Glomerular visceral epithelial cell (primary cell): Measurements from ENCODE around the gene SMKR1.

Source experiments
- DNase-seq: peaks from one replicate; pipeline ENCODE4 v3.0.0-alpha.2; 2016; ENCODE audit errors: extremely low spot score

Gene SMKR1

DNA sequence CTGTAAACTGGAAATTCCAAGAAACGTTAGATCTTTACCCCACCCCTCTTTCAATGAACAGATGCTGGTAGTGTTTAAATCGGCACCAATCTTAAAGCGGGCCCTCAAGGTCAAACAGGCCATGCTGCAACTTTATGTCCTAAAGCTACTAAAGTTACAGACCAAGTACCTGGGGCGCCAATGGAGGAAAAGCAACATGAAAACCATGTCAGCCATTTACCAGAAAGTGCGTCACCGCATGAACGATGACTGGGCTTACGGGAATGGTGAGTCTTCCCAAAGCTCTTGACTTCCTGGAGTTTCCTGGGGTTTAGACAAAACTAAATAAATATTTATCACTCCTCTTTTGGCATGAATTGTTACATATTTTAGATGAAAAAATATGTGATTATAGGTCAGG, 19.6 kb upstream of the SMKR1 start:
- no peak for DNase-seq

DNA sequence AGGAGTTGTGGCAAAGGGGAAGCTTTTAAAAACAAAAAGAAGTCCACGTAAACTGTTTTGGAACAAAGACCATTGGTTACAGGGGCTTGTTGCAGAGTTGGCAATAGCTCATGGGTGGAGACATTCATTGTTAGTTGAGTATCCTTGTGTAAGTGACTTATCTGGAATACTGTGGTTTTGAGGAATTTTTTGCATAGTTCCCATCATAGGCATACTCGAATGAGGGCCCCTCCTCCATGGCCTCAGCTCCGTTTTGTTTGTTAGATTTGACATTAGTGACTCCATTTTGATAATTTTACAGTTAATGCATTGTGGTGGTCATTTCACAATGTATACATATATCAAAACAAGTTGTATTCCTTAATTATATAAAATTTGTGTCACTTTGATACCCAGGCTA, 12.8 kb upstream of the SMKR1 start:
- peak; percentile 52 for DNase-seq

DNA sequence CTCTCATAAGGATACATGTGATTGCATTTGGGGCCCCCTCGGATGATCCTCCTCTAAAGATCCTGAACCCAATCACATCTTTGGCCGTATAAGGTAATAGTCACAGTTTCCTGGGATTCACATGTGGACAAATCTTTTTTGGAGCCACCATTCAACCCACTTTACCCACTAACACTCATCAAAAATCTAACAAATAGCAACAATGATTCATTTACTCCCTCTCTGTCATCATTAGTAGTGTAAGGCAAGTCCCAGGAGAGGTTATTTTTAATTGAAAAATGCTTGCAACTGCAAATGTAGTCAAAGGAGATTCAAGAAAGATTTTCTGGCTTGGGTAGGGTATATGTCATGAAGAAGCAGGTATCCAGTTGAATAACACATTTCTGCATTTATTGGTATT, 9.9 kb upstream of the SMKR1 start:
- no peak for DNase-seq

DNA sequence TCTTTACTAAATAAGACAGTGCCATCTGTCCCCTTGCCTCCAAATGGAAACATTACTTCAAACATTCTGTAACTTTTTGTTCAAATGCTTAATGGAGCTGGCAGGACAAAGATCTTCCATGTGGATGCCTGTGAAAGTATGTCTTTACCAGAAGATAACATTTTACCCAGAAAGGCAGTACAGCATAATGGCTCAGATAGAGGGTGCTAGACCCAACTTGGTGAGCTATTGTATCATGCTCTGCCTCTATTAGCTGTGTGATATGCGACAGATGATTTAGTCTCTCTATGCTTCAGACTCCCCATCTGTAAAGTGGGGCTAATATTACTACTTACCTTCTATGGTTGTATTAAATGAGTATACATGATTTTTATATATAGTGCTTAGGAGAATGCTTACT, 8.8 kb upstream of the SMKR1 start:
- no peak for DNase-seq

- DNase-seq = peak; percentile 54
These were observed 8.3 kb upstream of the SMKR1 start for GRCh38 chr7:129494041-129494440.

- DNase-seq = no peak
These were observed 6.3 kb upstream of the SMKR1 start for GRCh38 chr7:129495987-129496386.

DNA sequence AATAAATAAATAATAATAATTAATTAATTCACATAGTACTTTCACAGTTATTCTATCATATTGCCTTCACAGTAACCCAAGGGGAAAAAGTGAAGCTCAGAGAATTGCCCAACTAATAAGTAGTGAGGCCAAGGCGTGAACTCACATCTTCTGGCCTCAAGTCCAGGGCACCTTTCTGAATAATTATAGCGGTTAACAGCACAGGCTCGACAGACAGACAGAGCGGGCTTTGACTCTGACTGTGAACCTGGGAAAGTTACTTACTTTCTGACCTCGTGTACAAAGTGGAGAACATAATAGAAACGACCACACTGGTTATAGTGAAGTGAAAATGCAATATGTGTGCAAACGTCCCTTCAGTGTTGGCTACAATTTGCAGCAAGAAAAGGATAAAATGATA, 5.7 kb upstream of the SMKR1 start:
- no peak for DNase-seq

DNA sequence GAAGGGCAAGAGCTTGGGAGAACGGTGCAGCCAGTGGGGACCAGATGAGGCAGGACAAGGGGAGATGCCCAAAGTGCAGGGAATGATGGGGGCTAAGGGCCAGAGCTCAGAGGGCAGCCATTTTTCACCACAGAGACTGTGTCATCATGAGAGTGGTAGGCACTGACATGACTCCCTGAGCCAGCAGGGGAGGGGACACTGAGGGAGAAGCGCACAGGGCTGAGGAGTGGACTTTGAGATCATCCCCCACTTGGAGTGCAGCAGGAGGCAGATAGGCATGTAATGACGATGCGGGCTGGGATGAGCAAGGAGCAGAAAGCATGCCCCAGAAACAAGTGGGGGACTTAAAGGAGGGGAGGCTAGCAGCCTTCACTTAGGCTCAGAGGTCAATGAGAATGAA, 5.2 kb upstream of the SMKR1 start:
- no peak for DNase-seq

- no peak for DNase-seq
These were observed 4.3 kb upstream of the SMKR1 start for GRCh38 chr7:129498021-129498420.

- no peak for DNase-seq
These were observed 2.3 kb upstream of the SMKR1 start for GRCh38 chr7:129499999-129500398.

GRCh38 chr7:129502708-129503685, 666 bp downstream of the SMKR1 start:
- no peak for DNase-seq

DNA sequence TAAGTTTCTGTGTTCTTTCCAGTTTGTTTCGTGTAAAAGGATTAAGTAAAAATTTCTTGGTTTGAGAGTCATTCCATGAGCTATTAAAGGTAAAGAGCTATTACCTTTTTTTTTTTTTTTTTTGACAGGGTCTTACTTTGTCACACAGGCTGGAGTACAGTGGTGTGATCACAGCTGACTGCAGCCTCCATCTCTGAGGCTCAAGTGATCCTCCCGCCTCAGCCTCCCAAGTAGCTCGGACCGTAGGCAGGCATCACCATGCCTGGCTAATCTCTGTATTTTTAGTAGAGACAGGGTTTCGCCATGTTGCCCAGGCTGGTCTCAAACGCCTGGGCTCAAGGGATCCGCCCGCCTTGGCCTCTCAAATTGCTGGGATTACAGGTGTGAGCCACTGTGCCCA, 1.4 kb downstream of the SMKR1 start:
- no peak for DNase-seq

DNA sequence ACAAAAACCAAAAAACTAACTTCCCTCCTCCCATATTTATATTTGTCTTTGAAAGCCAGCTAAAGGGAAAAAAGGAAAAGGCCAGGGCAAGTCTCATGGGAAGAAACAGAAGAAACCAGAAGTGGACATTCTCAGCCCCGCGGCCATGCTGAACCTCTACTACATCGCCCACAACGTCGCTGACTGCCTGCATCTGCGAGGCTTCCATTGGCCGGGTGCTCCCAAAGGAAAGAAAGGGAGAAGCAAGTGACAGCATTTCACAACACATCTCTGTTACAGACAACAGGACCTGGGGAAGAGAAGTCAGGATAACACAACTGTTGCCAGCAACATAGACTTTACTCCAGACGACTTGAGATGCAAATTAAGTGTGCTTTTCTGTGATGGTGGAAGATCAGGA, 9.9 kb downstream of the SMKR1 start:
- DNase-seq = no peak

DNA sequence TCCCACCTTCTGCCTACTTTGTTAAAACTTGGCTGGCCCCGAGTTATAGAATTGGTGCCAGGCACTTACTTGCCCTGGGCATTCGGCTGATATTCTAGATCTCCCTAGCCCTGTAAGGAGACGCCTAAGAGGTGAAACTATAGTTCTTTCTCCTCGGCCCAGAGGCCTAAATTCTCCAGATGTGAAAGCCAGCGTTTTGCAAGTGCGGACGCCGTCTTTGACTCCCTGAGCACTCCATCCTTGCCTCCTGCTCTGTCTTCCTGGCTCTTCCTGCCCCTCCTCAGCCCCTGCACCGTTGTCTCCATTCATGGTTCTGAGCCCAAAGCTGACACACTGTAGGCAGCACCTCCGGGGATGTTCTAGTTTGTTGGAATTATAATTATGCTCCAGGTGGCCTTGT, 11.2 kb downstream of the SMKR1 start:
- no peak for DNase-seq

GRCh38 chr7:129514683-129515082, 12.4 kb downstream of the SMKR1 start:
- no peak for DNase-seq

GRCh38 chr7:129515381-129515780, 13.1 kb downstream of the SMKR1 start:
- DNase-seq = no peak

DNA sequence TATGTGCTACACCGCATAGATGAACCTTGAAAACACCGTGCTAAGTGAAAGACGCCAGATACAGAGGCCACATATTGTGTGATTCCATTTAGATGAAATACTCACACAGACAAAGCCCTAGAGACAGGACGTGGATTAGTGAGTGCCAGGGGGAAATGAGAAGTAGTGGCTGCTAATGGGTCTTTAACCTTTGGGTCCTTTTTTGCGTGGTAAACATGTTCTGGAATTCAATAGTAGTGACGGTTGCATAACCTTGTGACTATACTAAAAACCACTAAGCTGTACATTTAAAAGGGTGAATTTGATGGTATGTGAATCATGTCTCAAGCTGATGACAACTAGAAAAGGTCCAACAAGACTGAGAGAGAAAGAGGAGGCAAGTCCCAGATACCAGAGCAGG, 15.6 kb downstream of the SMKR1 start:
- no peak for DNase-seq

DNA sequence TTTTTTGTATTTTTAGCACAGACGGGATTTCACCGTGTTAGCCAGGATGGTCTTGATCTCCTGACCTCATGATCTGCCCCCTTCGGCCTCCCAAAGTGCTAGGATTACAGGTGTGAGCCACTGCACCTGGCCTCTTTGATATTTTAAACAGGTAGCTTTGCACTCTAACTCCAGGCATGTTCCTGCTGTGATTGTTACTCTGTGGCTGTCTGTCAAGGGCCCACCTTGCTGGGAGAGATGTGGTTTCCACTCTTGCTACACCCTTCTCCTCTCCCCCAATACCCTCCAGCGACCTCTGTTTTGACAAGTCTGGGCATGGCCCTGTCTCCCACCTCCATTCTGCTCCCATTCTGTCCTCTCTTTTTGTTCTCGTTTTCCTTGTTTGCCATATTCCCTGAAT, 17.1 kb downstream of the SMKR1 start:
- no peak for DNase-seq

GRCh38 chr7:129522088-129522970, 20.0 kb downstream of the SMKR1 start:
- no peak for DNase-seq

DNA sequence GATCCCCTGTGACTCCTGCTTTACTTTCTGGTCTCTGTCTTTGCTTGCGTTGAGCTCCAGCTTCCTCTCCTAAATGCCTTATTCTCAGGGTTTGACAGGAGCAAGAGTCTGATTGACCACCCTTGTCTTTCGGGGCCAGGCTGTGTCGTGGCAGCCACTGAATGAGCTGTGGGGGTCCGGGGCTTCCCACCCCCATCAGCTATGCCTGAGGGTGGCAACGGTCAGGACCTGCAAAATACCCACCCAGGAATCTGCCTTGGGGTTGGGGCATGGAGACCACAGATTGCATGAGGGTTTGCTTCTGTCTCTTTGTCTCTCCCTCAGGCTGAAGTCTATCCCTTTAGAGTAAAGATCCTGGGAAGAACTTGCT, 20.6 kb downstream of the SMKR1 start:
- no peak for DNase-seq

DNA sequence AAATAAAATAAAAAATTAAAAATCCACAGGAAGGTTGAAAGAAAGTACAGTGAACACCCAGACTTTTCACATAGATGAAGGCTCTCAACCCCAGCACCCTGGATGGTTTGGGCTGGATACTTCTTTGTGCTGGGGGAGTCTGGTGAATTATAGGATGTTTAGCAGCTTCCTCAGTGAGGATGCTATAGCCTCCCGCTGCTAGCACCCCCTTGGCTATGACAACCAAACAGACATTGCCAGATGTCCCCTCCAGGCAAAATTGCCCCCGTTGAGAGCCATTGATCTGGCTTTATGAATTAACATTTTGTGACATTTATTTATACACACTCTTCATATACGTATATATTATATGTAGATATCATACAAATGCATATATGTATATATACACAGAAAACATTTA, 21.6 kb downstream of the SMKR1 start:
- DNase-seq = no peak

DNA sequence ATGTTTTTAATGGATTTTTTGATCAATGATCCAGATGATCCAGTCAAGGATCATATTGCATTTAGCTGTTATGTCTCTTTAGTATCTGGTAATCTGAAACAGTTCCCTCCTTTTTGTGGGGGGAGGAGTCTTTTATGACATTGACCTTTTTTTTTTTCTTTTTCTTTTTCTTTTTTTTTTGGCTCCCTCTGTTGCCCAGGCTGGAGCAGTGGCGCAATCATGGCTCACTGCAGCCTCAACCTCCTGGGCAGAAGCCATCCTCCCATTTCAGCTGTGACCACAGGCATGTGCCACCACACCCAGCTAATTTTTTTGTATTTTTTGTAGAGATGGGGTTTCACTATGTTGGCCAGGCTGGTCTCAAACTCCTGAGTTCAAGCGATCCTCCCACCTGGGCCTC, 22.1 kb downstream of the SMKR1 start:
- peak; percentile 63 for DNase-seq
